ENCODE data around the gene DDX28.

The DDX28 gene

DNA sequence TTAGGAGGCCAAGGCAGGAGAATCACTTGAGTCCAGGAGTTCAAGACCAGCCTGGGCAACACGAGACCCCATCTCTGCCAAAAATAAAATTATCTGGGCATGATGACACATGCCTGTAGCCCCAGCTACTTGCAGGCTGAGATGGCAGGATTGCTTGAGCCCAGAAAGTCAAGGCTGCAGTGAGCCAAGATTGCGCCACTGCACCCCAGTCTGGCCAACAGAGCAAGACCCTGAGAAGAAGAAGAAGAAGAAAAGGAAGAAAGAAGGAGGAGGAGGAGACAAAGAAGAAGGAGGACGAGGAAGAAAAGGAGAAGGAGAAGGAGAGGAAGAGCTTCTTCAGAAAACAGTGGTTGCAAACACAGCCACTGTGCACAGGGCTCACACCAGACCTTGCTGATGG is 34.4 kb downstream of the DDX28 start:
- no peak overlapping the region for H3K4me3 ChIP-seq (ENCODE audit: control insufficient read depth, low read depth, low read length)
- TF ChIP-seq, protein P1, sequence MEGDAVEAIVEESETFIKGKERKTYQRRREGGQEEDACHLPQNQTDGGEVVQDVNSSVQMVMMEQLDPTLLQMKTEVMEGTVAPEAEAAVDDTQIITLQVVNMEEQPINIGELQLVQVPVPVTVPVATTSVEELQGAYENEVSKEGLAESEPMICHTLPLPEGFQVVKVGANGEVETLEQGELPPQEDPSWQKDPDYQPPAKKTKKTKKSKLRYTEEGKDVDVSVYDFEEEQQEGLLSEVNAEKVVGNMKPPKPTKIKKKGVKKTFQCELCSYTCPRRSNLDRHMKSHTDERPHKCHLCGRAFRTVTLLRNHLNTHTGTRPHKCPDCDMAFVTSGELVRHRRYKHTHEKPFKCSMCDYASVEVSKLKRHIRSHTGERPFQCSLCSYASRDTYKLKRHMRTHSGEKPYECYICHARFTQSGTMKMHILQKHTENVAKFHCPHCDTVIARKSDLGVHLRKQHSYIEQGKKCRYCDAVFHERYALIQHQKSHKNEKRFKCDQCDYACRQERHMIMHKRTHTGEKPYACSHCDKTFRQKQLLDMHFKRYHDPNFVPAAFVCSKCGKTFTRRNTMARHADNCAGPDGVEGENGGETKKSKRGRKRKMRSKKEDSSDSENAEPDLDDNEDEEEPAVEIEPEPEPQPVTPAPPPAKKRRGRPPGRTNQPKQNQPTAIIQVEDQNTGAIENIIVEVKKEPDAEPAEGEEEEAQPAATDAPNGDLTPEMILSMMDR (conservative IDR thresholded peaks at IDR 0.05; ENCODE audit: control insufficient read depth, insufficient read depth, low read depth, low read length), result no peak
- no peak for DNase-seq (ENCODE audit: low read depth)

DNA sequence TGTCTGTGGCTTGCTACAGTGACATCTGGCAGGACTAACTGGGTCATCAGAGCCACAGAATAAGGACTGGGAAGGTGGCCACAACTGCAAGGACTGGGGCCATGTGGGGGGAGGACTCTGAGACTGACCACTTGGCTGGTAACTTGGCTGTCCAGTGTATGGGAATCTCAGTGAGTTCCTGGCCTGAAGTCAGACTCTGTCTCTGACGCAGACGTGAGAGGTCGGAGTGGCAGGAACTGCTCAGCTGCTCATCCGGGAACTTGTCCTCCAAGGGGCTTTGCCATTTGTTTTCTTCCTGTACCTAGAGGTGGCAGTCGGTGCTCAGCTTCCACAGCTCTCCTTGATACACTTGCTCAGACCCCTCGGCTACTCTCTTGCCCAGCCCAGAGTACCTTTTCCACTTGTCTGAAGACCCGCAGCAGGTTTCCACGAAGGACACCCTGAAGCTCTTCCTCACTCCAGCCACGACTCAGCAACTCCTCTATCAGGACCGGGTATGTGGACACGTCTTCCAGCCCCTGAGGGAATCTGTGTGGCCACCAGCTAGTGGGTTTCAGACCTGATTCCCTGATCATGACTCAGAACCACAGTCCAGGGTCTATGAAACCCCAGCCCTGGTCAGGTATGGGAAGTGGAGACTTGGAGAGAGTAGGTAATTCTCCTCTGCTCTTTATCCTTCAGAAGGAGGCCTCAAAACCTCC is 35.4 kb downstream of the DDX28 start:
- DNase-seq (ENCODE audit: low read depth), result no peak
- no peak overlapping the region for H3K4me3 ChIP-seq (ENCODE audit: control insufficient read depth, low read depth, low read length)
- TF ChIP-seq, protein P1 (conservative IDR thresholded peaks at IDR 0.05; ENCODE audit: control insufficient read depth, insufficient read depth, low read depth, low read length), result no peak

DNA sequence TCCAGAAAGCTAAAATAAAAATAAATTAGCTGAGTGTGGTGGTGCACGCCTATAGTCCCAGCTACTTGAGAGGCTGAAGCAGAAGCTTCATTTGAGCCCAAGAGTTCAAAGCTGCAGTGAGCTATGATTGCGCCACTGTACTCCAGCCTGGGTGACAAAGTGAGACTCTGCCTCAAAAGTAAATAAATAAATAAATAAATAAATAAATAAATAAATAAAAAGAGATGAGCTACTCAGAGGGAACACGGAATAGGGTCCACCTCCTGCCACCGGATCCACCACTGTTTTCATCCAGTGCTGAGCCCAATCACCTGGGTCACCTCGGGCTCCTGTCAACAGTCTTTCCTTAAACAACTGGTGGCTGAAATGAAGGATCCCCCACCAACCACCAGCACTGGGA is 36.1 kb downstream of the DDX28 start:
- no peak overlapping the region for H3K4me3 ChIP-seq (ENCODE audit: control insufficient read depth, low read depth, low read length)
- no peak for DNase-seq (ENCODE audit: low read depth)
- TF ChIP-seq, protein P1 (conservative IDR thresholded peaks at IDR 0.05; ENCODE audit: control insufficient read depth, insufficient read depth, low read depth, low read length), result no peak

DNA sequence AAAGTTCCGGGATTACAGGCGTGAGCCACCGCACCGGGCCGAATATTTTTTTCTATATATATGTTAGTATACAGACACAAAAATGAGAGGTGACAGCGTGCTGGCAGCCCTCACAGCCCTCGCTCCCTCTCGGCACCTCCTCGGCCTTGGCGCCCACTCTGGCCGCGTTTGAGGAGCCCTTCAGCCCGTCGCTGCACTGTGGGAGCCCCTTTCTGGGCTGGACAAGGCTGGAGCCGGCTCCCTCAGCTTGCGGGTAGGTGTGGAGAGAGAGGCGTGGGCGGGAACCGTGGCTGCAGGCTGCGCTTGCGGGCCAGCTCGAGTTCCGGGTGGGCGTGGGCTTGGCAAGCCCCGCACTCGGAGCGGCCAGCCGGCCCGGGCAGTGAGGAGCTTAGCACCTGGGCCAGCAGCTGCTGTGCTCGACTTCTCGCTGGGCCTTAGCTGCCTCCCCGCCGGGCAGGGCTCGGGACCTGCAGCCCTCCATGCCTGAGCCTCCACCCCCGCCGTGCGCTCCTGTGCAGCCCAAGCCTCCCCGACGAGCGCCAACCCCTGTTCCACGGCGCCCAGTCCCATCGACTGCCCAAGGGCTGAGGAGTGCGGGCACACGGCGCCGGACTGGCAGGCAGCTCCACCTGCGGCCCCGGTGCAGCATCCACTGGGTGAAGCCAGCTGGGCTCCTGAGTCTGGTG is 40.9 kb downstream of the DDX28 start:
- no peak overlapping the region for H3K4me3 ChIP-seq (ENCODE audit: control insufficient read depth, low read depth, low read length)
- TF ChIP-seq, protein P1 (conservative IDR thresholded peaks at IDR 0.05; ENCODE audit: control insufficient read depth, insufficient read depth, low read depth, low read length), result no peak
- DNase-seq (ENCODE audit: low read depth), result no peak

DNA sequence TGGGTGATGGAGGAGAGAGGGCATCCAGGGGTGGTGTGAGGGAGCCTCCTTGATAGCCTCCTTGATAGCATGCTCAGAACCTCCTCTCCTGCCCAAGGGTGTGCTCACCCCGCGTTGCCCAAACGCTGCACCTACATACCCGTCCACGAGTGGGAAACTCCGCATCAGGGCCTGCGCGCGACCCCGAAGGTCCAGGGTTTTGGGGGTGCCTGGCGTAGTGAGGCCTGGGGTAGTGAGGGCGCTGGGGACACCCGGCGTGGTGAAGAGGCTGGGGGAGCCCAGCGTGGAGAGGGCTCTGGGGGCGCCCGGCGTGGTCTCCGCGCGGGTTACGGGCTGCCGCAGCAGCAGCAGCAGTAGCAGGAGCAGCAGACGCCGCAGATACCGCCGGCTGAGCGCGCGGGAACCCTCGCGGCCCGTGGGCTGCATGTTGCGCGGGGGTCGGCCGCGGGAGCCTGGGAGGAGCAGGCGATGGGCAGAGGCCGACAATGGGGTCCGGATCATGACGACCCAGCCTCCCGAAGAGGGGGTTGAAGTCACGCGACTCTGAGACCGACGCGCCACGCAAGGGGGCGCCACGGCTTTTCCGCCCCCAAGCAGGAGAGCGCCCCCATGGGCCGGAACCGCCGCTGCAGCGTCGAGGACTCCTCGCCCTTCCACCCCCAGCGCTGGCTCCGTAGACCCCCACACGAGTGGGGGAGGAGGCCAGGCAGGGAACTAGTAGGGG is 42.9 kb downstream of the DDX28 start, which contains the start of gene DPEP3:
Gene DPEP3 (minus strand): TSS at position 545 of the 724 bp plus-strand sequence. CDS start 119 bp downstream, at position 426.
- no peak within 1 kb of the TSS for H3K4me3 ChIP-seq (ENCODE audit: control insufficient read depth, low read depth, low read length)
- TF ChIP-seq, protein P1 (conservative IDR thresholded peaks at IDR 0.05; ENCODE audit: control insufficient read depth, insufficient read depth, low read depth, low read length), result peak; percentile 13
- no peak for DNase-seq (ENCODE audit: low read depth)

DNA sequence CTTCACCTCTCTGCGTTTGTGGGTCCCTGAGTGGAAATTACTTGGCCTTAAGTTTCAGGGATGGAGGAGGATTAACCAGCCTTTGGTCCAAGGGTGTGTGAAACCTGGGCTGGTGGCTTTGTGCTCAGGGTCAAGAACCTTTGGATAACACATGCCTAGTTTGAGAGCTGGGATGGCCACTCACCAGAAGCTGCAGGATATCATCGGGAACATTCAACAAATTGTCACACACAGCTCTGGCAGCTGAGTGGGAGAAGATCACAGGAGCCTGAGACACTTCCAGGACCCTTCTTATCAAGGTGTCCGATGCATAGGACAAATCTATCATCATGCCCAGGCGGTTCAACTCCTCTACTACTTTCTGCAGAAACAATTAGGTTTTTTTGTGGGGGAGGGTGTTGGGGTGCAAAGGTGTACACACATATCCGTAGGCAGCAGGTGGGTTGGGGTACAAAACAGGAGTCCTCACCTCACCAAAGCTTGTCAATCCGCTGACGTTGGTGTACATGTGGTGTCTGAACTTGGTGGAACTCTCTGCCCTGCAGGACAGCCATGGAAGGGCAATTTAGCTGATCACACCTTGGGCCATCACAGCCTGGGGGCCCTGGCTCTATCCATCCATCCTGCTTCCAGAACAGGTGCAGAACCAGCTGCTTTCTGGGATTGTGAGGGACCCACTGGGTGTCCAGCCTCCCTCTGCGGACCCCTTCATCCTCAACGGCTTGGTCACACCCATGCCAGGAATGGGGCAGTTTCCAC is 45.4 kb downstream of the DDX28 start:
- no peak for DNase-seq (ENCODE audit: low read depth)
- no peak overlapping the region for H3K4me3 ChIP-seq (ENCODE audit: control insufficient read depth, low read depth, low read length)
- TF ChIP-seq, protein P1 (conservative IDR thresholded peaks at IDR 0.05; ENCODE audit: control insufficient read depth, insufficient read depth, low read depth, low read length), result no peak
